ENCODE data around the gene SORCS2.

Gene SORCS2

DNA sequence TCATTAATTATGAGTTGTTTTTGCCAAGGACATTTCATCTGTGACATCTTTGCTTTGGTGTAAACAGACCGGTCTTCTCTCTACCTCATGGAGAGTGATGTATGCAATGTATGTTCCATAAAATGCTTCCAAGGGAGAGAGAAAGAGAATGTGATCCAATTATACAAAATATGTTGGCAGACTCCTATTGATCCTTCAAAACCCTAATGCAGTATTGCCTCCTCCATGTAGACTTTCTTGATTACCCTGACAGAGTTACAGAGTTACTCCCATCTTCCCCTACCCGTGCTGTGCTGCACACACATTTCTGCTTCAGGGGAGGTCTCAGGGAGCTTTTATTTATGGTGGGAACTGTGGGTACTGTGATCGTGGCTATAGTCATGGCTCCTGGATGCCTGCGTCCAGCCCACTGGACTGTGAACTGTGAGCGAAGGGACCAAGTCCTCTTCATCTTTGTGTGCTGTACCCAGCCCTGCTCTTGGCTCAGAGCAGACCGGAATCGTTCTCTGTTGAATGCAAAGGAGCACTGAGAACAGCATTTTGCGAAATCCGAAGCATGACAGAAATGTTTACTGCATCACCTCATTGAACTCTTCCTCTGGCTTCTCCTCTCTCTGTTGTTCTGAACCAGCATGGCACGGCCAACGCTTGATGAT lies 32.7 kb downstream of the SORCS2 start:
- no peak for DNase-seq

GRCh38 chr4:7226439-7226838 lies 34.1 kb downstream of the SORCS2 start:
- no peak for DNase-seq

DNA sequence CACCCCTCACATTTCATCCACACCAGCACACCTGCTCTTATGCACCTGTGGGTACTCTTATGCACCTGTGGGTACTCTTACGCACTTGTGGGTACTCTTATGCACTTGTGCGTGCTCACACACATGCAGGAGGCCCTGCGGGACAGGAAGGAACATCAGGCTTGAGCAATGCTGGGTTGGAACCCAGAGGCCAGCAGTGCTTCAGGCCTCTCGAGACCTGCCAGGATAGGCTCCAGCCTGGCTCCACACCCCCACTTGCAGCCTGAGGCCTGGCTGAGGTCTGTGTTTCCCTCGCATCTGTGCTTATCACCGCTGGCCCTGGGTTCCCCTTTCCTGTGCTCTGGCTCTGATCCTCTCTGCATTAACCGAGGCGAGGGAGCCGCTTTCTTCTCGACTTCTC lies 34.7 kb downstream of the SORCS2 start:
- no peak for DNase-seq

DNA sequence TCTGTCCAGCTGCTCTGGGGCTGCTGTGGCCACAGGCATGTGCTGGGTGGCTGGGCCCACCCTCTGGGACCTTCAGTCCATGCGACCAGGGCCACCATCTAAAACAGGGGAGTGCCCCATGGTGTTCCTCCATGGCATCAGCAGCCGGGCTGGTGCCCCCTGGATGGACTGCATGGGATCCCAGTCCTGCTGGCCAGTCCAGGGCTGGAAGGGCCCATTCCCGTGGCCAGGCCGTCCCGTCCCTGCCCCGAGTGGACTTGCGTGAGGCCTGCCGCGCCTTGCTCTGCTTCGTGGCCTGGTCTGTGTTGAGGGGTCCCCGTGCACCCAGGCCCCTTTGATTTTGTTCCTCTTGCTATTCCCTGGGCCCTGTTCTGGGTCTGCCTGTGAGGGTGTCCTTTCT lies 36.4 kb downstream of the SORCS2 start:
- DNase-seq = no peak

GRCh38 chr4:7232061-7232650 lies 39.8 kb downstream of the SORCS2 start:
- no peak for DNase-seq

DNA sequence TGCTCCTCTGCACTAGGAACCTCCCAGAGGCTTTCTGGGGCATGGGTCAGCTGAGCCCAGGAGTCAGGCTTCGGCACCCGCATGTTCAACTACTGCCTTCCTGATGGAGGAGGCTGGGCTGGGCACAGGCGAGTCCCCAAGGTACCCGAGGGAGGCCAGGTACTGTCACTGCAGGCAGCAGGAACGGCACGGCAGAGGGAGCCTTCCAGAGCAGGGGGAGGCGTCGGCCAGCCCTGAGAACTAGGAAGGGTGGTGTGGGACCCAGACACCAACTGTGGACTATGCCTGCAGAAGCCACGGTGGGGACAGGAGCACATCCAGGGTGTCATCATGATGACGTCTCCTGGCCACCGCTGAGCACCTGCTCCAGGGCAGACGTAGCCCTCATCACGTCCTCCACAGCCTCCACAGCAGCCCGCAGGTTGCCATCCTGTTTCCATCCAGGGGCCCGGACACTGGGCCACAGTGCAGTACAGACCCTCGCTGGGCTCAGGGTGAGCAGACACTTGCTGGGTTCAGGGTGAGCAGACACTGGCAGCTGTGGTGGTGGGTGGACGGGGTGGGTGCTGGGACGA lies 40.8 kb downstream of the SORCS2 start:
- DNase-seq = no peak

DNA sequence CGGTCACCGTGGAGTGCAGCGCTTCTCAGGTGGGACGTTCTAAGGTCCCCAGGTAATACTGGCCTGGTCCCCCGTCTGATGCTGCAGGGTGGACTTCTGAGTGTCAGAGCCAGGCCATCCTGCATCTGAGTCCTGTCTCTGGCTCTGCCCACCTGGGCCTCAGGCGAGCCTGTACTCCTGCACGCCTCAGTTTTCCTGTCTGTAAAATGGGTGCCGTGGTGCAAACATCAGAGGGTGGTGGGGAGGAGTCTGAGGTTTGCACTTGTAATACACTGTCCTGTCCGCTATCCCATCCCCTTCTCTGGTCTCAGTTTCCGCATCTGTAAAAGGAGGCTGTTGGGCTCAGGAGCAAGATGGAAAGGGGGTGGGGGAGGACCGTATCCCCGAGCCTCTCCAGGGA lies 41.3 kb downstream of the SORCS2 start:
- DNase-seq = no peak

DNA sequence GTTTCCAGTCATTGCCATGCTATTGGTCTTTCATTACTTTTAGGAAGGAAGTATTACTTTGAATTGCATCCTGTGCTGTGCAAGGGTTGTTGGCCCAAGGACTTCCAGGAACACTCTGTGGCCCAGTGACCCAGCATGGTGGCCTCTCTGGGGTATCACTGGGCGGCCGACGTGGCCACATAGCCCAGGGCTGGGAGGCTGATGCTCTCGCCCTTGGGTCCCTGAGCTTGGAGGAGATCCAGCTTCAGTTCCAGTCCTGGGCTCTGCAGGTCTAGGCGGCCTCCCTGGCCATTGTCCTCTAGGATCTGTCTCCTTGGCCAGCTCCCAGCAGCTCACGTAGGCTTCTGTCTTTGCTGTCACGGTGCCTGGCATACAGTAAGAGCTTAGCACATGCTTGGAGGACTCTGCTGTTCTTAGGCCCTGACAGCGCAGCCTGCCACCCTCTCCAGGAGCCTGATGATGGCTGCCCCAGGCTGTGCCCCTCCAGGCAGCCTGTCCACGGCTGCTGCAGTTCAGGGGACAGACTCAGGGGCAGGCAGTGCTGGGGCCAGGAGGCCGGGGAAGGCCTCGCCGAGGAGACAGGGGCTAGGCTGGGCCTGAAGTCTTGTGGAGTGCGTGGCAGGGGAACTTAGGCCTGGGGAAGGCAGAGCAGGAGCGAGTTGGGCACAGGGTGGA lies 42.2 kb downstream of the SORCS2 start:
- no peak for DNase-seq

DNA sequence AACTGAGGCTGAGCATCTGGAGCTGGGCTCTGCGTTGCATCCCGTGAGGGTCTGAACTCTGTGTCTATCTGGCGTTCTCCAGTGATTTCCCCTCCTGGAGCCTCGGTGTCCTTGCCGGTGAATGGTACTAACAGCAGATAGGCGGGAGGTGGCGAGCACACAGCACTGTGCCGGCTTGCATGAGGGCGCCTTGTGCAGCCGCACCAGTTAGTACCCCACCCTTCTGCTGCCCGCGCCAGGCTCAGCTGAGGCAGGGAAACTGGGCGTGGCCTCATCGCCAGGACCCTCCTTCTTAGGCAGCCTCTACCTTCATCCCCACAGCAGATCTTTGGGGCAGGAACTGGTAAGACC lies 42.7 kb downstream of the SORCS2 start:
- DNase-seq = no peak

GRCh38 chr4:7236847-7237246 lies 44.5 kb downstream of the SORCS2 start:
- DNase-seq = no peak

- DNase-seq = no peak
Measured at GRCh38 chr4:7237873-7238272, 45.5 kb downstream of the SORCS2 start.

DNA sequence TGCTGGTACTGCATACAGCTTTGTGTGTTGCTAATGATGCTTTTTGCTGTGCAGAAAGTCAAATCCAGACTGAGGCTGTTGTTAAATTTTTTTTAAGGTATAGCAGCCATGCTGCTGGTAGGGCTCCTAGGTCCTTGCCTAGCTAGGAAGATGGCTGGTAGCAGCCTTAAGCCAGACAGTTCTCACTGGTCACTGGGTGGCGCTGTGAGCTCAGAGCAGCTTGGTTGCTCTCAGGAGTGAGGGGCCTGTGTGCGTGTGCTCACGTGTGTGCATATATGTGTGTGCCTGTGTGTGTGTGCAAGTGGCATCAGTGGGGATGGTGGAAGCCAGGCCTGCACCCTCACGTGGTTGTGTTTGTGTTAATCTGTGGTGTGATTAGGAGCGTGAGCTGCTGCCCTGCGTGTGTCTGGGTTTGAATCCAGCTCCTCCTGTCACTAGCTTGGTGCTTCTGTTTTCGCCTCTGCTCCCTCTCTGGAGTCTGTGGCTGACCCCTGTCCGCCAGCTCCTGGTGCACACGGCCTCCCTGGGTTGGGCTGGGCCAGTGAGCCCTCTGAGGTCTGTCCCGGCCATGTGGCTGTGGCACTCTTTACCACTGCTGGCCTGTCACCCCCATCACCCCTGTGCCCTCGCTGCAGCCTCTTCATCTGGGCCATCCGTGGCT lies 46.1 kb downstream of the SORCS2 start:
- DNase-seq = no peak

- no peak for DNase-seq
Measured at GRCh38 chr4:7239101-7239820, 46.9 kb downstream of the SORCS2 start.

GRCh38 chr4:7239844-7240243 lies 47.5 kb downstream of the SORCS2 start:
- DNase-seq = no peak

DNA sequence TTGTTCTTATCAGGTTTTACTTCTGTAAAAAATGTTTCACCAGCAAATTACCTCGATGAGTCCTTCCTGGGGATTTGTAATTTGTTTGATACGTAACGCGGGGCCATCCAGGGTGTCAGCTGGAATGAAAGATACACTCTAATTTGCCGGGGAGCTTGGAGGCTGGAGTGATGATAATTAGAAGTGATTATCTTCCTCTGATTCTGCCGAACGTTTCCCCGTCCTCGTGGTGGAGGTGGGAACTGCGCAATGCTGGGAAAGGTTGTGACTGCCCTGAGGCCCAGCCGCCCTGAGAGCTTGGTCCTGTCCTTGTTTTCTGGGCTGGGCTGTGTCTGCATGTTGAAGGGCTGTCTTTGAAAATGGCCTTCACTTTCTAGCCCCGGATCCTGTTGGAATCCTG lies 48.0 kb downstream of the SORCS2 start:
- DNase-seq = no peak

DNA sequence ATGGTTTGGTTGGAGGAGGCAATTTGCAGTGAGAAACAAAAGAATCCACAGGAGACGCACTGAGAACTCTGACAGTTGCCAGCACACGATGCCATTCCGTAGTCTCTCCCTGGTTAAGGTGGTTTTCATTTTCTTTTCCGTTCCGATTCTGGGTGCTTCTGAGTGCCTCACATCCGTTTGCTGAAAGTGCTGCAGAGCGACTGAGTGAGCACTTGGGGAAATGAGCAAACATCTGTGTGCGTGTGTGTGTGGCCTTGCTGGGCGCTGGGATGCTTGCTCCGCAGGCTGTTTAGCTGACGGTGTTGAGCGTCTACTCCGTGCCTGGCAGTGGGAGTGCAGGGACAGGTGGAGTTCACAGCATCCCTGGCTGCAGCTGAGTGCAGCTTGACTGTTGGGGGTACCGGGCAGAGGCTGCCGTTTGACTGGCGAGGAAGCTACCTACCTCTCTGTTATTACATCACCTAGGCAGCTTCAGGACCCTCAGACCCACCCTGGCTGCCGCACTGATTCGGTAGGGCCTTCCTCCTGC lies 49.3 kb downstream of the SORCS2 start:
- no peak for DNase-seq

DNA sequence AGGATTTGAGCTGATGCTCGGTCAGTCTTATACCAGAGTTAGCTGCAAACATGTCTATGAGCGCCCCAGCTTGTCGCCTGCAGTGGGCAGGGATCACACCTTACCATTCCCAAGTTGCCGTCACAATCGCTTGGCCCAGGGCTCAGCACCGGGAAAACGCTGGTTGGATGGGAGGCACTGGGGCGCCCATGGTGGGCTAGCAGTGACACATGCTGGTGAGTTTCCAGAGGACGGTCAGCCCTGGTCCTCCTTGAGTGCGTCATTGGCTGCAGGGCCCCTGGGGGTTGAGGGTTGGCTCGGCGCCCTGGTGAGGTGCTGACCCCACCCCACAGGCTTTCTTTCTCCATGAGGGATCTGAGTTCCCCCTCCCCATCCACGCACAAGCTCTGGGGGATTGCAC lies 50.4 kb downstream of the SORCS2 start:
- no peak for DNase-seq

DNA sequence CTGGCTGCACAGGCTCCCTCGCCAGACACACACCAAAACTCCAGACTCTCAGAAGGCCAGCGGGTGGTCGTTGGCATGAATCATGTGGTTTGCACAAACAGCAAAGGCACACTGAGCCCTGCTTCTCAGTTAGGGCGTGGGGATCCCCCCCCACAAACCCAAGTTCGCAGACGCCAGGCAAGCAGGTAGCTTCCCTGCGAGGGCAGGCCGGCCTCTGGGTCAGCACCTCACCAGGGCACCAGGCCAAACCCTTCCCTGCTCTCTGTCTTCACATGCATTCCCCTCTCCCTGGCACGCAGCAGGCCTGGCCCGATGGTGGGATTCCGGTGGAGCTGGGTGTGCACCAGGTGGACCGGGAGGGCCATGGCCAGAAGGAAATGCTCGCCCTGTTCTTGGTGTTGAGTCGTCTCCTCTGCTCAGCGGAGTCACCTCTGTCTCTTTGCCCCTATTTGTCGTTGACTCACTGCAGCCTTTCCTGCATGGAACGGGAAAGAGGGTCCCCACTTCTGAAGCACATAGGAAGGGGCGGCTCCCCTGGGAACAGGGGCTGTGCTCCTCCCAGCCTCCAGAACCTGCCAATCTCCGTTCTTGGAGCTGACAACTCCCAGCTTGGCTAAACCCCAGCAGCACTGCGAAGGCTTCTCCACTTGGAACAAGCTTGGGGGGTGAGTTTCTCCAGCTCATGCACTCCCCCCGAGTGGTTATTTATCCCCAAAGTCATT lies 51.4 kb downstream of the SORCS2 start:
- no peak for DNase-seq

- no peak for DNase-seq
Measured at GRCh38 chr4:7244331-7244665, 52.0 kb downstream of the SORCS2 start.

DNA sequence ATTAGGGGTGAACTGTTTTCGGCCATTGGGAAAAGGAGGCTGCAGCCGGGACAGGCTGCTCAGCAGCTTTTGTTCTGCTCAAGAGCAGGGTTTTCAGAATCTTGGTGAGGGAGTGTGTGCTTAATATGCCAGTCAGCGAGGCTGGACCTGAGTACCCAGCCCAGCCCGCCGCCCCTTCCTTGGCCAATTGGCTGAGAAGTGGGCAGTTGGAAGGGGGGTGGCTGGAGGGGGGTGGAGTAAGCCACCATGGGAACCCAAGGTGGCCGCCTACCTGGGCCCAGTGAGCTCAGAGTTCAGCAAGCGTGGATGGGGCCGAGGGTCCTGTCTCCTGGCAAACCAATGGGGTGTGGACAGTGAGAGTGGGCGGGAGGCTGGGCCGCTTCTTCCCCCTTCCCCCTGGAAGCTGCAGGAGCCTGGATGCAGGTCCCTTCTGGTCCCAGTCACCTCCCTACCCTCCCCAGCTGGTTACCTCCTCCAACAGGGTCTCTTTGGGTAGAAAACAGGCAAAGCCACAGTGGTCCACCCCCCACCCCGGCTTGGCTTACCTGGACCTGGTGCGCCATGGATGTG lies 52.5 kb downstream of the SORCS2 start:
- DNase-seq = no peak

- DNase-seq = no peak
Measured at GRCh38 chr4:7247521-7247920, 55.2 kb downstream of the SORCS2 start.

- no peak for DNase-seq
Measured at GRCh38 chr4:7247946-7248345, 55.6 kb downstream of the SORCS2 start.
